OCI-LY7 (cell line): ENCODE measurements around the gene COMMD10.

Experiments
- CTCF ChIP-seq: fragments of 200-600 bp; sonication (generic); conservative IDR thresholded peaks from 2 replicates; pipeline ENCODE4 v1.5.1; 2014; ENCODE audit warnings: mild to moderate bottlenecking, antibody characterized with exemption, low read length, moderate library complexity, mixed read lengths
- EZH2phosphoT487 ChIP-seq: fragments of 200-600 bp; sonication (generic); IDR thresholded peaks from 2 replicates; pipeline ENCODE4 v1.6.1; 2018; ENCODE audit warnings: low read depth, borderline replicate concordance, mild to moderate bottlenecking, mixed run types, antibody characterized with exemption, low read length, moderate library complexity, mixed read lengths

- TF ChIP-seq EZH2phosphoT487, result no peak
- TF ChIP-seq CTCF, result no peak
These were observed 536 bp upstream of the COMMD10 start for GRCh38 chr5:116084287-116084691.
